DND-41 (cell line): ENCODE results near the gene NAPSA.

Experiments
- ATAC-seq: fragments of 200-7000 bp; cut with Tn5 transposase; 3 replicates; pipeline ENCODE4 v1.9.1; 2021; ENCODE audit warnings: low read depth; ENCODE audit not compliant: insufficient read depth
- DNase-seq: peaks from one replicate; pipeline ENCODE4 v3.0.0-alpha.2; 2020
- H2AFZ ChIP-seq: 2 replicates; pipeline ENCODE4 v1.6.0; 2012; ENCODE audit warnings: low read depth, low read length
- H3K27ac ChIP-seq: 2 replicates; pipeline ENCODE4 v1.5.1; 2012; ENCODE audit warnings: low read length, inconsistent platforms
- H3K27me3 ChIP-seq: fragments of 200-600 bp; sonication (generic); 2 replicates; pipeline ENCODE4 v1.6.0; 2012; ENCODE audit warnings: low read length, mild to moderate bottlenecking, inconsistent platforms; ENCODE audit not compliant: insufficient read depth, poor library complexity
- H3K36me3 ChIP-seq: 2 replicates; pipeline ENCODE4 v1.5.1; 2012; ENCODE audit warnings: low read length, inconsistent platforms; ENCODE audit not compliant: insufficient read depth
- H3K4me1 ChIP-seq: 2 replicates; pipeline ENCODE4 v1.5.1; 2012; ENCODE audit warnings: mild to moderate bottlenecking, low read length; ENCODE audit not compliant: insufficient read depth
- H3K4me2 ChIP-seq: 2 replicates; pipeline ENCODE4 v1.6.0; 2012; ENCODE audit warnings: mild to moderate bottlenecking, moderate library complexity, low read length, inconsistent platforms; ENCODE audit not compliant: insufficient read depth
- H3K4me3 ChIP-seq, 2 experiments: fragments of 200-600 bp in 1 of 2; shearing (Covaris generic) in 1 of 2; 2 replicates each; pipeline ENCODE4 v1.5.1; 2012 to 2016; ENCODE audit warnings: inconsistent platforms in 2 of 2, low read length in 2 of 2, mild to moderate bottlenecking in 2 of 2, low read depth in 1 of 2, moderate library complexity in 1 of 2
- H3K79me2 ChIP-seq: 2 replicates; pipeline ENCODE4 v1.6.0; 2012; ENCODE audit warnings: low read length, inconsistent platforms; ENCODE audit not compliant: insufficient read depth
- H3K9ac ChIP-seq: 2 replicates; pipeline ENCODE4 v1.6.0; 2012; ENCODE audit warnings: low read depth, mild to moderate bottlenecking, inconsistent platforms, low read length, moderate library complexity
- H3K9me3 ChIP-seq: 2 replicates; pipeline ENCODE4 v1.5.1; 2012; ENCODE audit warnings: low read length, moderate library complexity, mild to moderate bottlenecking, inconsistent platforms; ENCODE audit not compliant: insufficient read depth, severe bottlenecking
- H4K20me1 ChIP-seq: 2 replicates; pipeline ENCODE4 v1.6.0; 2012; ENCODE audit warnings: low read length; ENCODE audit not compliant: insufficient read depth
- CTCF ChIP-seq: IDR thresholded peaks from 2 replicates; pipeline ENCODE4 v1.5.1; 2012; ENCODE audit warnings: borderline replicate concordance, low read length, moderate library complexity, mild to moderate bottlenecking; ENCODE audit not compliant: poor library complexity, severe bottlenecking; ENCODE audit errors: extremely low read depth
- EZH2 ChIP-seq: IDR thresholded peaks from 3 replicates; pipeline ENCODE4 v1.6.1; 2012; ENCODE audit warnings: borderline replicate concordance, low read depth, mild to moderate bottlenecking, moderate library complexity, low read length, inconsistent platforms; ENCODE audit not compliant: severe bottlenecking

Gene NAPSA

DNA sequence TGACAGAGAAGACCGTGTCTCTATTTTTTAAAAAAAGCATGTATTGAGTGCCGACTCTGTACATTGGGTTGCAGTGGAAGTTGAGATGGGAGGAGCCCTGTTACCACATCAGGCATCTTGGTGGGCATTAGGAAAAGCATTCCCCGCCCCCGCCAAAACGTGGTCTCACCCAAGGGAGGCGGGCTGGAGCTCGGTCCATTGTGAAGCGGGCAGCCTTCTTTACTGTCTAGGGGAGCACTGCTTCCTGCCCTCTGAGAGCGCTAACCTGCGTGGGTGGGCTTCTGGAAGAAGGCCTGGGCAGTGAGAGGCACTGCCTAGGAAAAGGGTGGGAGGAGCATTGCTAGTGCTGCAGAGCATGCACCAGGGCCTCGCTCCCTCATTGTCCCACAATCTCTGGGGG lies 14.7 kb upstream of the NAPSA start:
- Histone ChIP-seq H3K27me3 (no peaks in the 10 kb centered on the region), H3K4me2 (no peak overlapping the region), H3K4me1 (peaks cover 31% of the 10 kb centered on the region), H3K9ac (no peak overlapping the region), H3K9me3 (no peaks in the 10 kb centered on the region), H3K4me3 (no peak overlapping the region), H3K79me2 (peaks cover 21% of the 10 kb centered on the region), H2AFZ (no peak overlapping the region), H4K20me1 (peaks cover 41% of the 10 kb centered on the region), H3K27ac (no peak overlapping the region), H3K36me3 (peaks cover 58% of the 10 kb centered on the region)
- no peak for DNase-seq
- ATAC-seq: no peak
- TF ChIP-seq CTCF: no peak
- TF ChIP-seq EZH2: no peak

- no peak for DNase-seq
- Histone ChIP-seq H3K9ac (no peak overlapping the region), H3K79me2 (peaks cover 16% of the 10 kb centered on the region), H3K4me2 (no peak overlapping the region), H4K20me1 (peaks cover 36% of the 10 kb centered on the region), H3K9me3 (no peaks in the 10 kb centered on the region), H3K36me3 (peaks cover 56% of the 10 kb centered on the region), H3K4me3 (no peak overlapping the region), H2AFZ (no peak overlapping the region), H3K27ac (no peak overlapping the region), H3K27me3 (no peaks in the 10 kb centered on the region), H3K4me1 (peaks cover 26% of the 10 kb centered on the region)
- no peak for TF ChIP-seq CTCF
- TF ChIP-seq EZH2: no peak
- no peak for ATAC-seq
These were observed 14.2 kb upstream of the NAPSA start for GRCh38 chr19:50379602-50380001.

GRCh38 chr19:50378863-50379236 lies 13.4 kb upstream of the NAPSA start:
- H4K20me1 ChIP-seq: peaks cover 34% of the 10 kb centered on the region
- H3K36me3 ChIP-seq: peaks cover 55% of the 10 kb centered on the region
- peaks cover 12% of the 10 kb centered on the region for H3K79me2 ChIP-seq
- no peaks in the 10 kb centered on the region for H3K9me3 ChIP-seq
- no peak overlapping the region for H3K27ac ChIP-seq
- no peak for TF ChIP-seq EZH2
- no peak for TF ChIP-seq CTCF
- H2AFZ ChIP-seq: no peak overlapping the region
- no peak overlapping the region for H3K4me3 ChIP-seq
- no peak for ATAC-seq
- peaks cover 25% of the 10 kb centered on the region for H3K4me1 ChIP-seq
- no peaks in the 10 kb centered on the region for H3K27me3 ChIP-seq
- no peak for DNase-seq
- H3K9ac ChIP-seq: no peak overlapping the region
- H3K4me2 ChIP-seq: no peak overlapping the region

DNA sequence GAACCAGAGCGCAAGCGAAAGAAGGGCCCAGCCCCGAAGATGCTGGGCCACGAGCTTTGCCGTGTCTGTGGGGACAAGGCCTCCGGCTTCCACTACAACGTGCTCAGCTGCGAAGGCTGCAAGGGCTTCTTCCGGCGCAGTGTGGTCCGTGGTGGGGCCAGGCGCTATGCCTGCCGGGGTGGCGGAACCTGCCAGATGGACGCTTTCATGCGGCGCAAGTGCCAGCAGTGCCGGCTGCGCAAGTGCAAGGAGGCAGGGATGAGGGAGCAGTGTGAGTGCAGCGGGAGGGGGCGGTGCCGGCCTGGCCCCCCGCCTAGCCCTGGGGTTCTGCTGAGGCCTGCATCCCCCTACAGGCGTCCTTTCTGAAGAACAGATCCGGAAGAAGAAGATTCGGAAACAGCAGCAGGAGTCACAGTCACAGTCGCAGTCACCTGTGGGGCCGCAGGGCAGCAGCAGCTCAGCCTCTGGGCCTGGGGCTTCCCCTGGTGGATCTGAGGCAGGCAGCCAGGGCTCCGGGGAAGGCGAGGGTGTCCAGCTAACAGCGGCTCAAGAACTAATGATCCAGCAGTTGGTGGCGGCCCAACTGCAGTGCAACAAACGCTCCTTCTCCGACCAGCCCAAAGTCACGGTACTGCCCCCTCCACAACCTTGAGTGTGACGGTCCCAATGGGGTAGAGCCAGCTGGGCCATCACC lies 12.9 kb upstream of the NAPSA start:
- Histone ChIP-seq H3K36me3 (peaks cover 55% of the 10 kb centered on the region), H4K20me1 (peaks cover 34% of the 10 kb centered on the region), H3K27me3 (no peaks in the 10 kb centered on the region), H3K79me2 (peaks cover 12% of the 10 kb centered on the region), H3K4me3 (no peak overlapping the region), H3K9me3 (no peaks in the 10 kb centered on the region), H3K4me1 (peaks cover 20% of the 10 kb centered on the region), H2AFZ (no peak overlapping the region), H3K27ac (no peak overlapping the region), H3K4me2 (no peak overlapping the region), H3K9ac (no peak overlapping the region)
- no peak for DNase-seq
- TF ChIP-seq CTCF: no peak
- no peak for TF ChIP-seq EZH2
- no peak for ATAC-seq
